Limb (tissue), 2 donors: ENCODE data around the gene SHISA7.

Experiments
- DNase-seq, 2 donors: peaks; one replicate each; pipeline ENCODE4 v3.0.0-alpha.2; 2016; ENCODE audit errors: extremely low spot score in 2 of 2

Gene SHISA7

GRCh38 chr19:55443045-55443823, at the start of gene SHISA7:
SHISA7 (minus strand) TSS chr19:55443300; CDS start chr19:55442863, 437 bp downstream.
- no peak for DNase-seq

DNA sequence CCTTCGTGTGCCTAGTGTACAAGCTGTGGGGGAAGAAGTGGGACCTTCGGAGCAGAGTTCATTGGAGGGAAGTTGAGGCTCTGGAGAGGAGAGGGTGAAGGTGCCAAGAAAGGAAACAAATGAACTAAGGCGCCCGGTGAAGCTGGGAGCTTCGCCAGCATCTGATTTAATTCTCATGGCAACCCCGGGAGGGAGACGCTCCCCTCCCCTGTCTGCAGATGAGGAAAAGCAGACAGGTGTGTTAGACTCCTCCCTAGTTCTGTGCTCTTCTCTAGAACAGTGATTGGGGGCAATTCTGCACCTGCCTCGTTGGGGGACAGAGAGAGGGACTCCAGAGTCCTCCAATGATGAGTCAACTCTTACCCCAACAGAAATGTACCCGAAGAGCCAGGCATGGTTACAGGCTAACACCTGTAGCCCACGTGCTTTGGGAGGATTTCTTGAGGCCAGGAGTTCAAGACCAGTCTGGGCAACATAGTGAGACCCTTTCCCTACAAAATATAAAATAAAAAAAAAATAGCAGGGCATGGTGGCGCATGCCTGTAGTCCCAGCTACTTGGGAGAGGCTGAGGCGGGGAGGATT, 49.4 kb upstream of the SHISA7 start:
- no peak for DNase-seq

DNA sequence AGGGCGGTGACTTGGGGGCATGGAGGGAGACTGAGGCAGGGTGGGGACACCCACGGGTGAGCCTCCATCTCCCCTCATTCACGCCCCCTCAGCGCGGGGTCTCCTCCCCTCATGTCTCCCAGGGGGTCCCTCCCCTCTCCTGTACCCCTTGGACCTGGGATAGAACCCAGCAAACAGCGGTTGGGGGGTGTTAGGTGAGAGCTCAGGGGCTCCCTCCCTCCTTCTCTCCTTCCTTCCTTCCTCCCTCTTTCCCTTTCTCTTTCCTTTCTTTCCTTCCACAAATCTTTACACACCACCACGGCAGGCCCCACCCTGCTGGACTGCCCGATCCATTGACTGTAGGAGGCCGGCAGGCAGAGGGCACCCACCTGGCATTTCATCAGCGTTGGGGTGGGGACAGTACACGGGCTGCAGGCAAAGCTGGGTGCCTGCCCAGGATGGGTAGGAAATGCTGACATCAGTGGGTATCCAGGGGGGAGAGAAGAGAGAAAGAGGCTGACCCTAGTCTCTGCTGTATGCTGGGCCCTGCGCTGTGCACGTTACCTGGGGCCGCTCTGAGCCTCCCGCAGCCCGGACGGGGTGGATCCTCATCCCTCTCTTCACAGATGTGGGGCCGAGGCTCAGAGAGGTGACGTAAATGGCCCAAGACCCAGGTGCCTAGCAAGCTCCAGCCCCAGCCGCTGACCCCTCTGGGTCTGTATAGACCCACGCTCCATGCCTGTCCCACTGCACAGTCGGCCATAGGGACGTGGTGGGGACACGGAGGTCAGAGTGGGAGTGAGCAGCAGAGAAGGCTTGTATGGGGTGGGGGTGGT, 48.7 kb upstream of the SHISA7 start:
- DNase-seq, result no peak

GRCh38 chr19:55490478-55491432, 47.7 kb upstream of the SHISA7 start:
- no peak for DNase-seq

DNA sequence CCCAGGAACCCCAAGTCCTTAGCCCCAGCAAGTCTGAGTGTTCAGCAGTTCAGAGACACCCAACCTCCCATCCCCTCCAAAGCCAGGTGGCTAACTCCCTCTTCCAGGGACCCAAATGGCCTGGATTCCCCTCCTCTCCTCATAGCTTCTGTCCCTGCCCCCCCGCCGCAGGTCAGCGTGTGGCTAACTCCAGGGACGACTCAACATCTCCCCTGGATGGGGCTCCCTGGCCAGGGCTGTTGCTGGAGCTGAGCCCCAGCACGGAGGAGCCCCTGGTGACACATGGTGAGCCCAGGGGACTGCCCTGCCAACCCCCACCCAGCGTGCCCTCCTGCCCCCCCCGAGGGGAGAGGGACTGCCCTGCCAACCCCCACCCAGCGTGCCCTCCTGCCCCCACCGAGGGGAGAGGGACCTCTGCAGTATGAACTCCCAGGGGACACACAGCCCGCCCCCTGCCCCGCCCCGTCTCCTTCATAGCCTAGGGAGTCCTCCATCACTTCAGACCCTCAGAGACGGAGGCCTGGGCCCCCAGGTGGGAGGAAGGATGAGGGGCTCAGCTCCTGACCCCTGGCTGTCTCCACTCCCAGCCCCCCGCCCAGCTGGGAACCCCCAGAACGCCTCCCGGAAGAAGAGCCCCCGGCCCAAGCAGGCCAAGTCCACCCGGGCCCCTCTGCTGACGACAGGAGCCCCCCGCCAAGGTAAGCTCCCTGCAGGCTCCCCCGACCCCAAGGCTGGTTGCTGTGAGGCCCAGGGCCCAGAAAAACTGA, 46.8 kb upstream of the SHISA7 start:
- no peak for DNase-seq

GRCh38 chr19:55488986-55489710, 46.0 kb upstream of the SHISA7 start:
- DNase-seq, result no peak

DNA sequence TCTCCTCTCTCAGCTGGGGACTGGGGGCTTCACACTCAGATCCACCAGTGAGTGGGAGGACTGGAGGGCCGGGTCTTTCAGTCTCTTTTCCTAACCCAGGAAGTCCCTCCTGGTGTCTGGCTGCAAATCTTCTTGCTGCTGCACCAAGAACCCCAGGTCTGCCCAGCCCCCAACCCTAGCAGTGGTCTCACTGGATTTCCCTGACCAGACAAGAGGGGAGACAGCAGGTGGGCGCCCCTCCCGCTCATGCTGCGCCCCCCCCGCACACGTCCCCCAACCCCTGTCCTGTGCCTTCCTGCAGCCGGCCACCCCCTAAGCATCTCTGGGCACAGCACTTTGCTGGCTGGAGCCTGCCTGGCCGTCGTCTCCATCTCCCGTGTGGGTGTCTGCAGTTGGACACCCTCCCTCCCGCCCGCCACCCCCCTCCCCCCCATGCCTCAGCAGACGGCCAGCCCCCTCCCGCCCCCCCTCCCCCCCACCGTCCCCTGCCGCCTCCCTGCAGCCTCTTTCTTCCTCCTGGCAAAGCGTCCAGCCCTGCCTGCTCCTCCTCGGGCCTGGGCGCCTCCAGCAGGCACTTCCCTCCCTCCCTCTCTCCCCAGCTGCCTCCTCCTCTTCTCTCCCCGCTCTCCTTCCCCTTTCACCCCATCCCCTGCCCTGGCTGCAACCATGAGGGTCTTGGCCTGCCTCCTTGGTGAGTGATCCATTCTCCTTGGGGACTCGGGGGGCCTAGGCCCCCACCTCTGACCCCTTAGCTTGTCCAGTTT, 45.0 kb upstream of the SHISA7 start, which contains the start of gene SSC5D:
Gene SSC5D, plus strand, starts transcription at position 513 of the 764 bp plus-strand sequence. Its CDS starts 154 bp downstream, at position 667.
- DNase-seq, result peak in 1 of 2 donors; percentile 70

DNA sequence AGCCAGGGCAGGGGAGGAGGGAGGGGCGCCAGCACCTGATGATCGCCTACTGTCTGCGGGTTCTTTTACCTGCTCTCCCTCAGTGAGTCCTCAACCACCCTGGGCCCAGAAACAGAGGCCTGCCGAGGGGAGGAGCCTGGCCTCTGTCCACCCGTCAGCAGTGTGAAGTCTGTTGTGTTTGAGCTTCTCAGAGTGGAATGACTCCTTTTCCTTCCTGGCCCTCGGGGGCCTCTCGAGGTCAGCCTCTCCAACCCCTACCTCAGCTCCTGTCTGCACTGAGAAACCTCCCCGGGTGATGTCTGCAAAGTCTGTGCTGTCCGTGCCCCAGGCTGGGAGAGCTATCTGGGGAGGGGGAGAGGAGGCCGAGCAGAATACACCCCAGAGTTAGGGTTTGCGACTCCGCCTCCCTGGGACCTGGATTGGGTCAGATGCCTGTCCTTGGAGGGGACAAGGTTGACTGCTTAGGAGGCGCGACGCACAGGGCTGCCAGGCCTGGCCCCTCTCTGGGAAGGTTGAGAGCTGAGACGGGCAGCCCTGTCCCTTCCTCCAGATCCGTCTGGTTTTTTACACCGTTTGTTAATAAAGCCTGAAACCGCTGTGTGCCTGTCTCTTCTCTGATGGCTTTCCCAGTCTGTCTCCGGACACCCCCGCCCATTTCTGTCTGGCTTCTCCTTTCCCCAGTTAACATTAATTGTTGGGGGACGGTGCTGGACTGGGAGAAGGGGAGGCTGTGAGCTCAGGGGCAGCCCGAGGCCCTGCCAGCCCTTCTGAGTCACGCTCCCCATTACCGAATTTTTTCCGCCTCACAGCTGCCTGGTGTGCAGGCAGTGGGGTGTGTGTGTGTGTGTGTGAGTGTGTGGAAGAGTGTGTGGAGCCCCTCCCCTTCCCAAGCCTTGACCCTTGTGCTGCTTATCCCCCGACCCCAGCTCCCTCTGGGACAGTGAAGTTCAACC, 44.1 kb upstream of the SHISA7 start:
- peak; percentile 80 to 86 for DNase-seq

GRCh38 chr19:55486043-55486970, 43.2 kb upstream of the SHISA7 start:
- DNase-seq, result peak in 1 of 2 donors; percentile 42

DNA sequence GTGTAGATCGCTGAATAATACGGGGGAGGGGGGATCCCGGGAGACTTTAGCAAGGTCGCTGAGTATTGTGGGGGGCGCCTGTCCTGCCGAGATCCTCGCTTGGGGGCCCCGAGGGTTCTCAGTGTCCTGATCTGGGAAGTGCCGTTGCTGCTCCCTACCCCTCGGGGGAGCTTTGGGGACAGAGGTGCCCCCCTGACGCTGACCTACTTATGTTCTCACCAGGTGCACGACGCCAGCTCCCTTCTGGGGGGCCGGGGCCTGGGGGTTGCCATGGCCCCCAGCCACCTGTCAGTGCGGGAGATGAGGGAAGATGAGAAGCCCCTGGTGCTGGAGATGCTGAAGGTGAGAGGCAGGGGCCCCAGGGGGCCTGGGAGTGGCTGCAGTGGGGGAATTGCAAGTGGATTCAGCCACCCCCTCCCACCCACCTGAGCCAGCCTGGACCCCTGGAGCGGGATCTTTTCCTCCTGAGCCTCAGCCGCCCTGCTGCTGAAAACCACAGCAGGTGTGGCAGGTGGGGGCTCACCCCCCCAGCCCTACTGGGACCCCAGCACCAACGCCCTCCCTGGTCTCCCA, 42.4 kb upstream of the SHISA7 start:
- no peak for DNase-seq

GRCh38 chr19:55484593-55485438, 41.7 kb upstream of the SHISA7 start, which contains the start of gene NAT14:
NAT14 (plus strand) TSS chr19:55485188; CDS start chr19:55485709, 521 bp downstream.
- peak; percentile 75 to 93 for DNase-seq

DNA sequence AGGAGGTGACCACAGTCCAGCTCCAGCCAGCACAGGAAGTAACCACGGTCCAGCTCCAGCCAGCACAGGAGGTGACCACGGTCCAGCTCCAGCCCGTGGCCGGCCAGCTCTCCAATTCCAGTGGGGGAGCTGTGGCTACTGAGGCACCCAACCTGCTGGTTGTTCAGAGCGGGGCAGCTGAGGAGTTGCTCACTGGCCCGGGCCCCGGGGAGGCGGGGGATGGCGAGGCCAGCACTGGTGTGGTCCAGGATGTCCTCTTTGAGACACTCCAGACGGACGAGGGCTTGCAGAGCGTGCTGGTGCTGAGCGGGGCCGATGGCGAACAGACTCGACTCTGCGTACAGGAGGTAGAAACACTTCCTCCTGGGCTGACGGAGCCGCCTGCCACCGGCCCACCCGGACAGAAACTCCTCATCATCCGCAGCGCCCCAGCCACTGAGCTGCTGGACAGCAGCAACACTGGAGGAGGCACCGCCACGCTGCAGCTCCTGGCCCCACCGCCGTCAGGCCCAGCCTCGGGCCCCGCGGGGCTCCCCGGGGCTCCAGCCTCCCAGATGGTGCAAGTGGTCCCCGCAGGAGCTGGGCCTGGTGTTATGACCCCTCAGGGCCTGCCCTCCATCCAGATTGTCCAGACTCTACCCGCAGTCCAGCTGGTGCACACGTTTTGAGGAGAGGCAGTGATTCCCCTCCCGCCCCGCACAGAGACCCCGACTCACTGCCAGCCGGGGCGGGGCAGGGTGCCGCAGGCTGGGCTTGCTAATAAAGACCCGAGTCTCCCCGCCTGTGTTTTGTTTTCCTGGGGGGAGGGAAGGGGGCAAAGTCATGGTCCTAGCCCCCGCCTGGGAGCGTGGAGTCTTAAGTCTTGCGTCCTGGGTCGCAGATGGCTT, 40.8 kb upstream of the SHISA7 start:
- peak in 1 of 2 donors; percentile 32 for DNase-seq

GRCh38 chr19:55482967-55483705, 40.0 kb upstream of the SHISA7 start:
- DNase-seq, result no peak
